Measurements from ENCODE around the gene NR3C2. TPM values are rescaled to one million over a fixed set of nuclear protein-coding genes. Genes with fewer than 3 reads are reported as not detected.

Gene NR3C2
- polyA plus RNA-seq, 1 donor from 2014 or later, result 0.06 TPM

DNA sequence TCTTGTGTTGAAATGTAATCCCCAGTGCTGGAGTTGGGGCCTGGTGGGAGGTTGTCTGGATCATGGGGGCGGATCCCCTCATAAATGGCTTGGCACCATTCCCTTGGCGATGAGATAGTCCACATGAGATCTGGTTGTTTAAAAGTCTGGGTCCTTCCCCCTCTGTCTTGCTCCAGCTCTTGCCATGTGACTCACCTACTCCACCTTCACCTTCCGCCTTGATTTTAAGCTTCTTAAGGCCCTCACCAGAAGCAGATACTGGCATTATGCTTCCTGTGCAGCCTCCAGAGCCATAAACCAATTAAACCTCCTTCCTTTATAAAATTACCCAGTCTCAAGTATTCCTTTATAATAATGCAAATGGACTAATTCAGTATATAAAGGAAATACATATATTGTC lies 111.5 kb downstream of the NR3C2 start:
- Histone ChIP-seq H3K9me2 (ENCODE audit: insufficient read depth, low read length) (no peaks in the 10 kb centered on the region), H3F3A (ENCODE audit: insufficient read depth, low read length, poor library complexity, severe bottlenecking) (no peaks in the 10 kb centered on the region), H3K36me3 (ENCODE audit: insufficient read depth, low read length) (no peaks in the 10 kb centered on the region), H3K4me2 (ENCODE audit: low read length) (no peak overlapping the region), H3K27me3 (ENCODE audit: insufficient read depth, low read depth, low read length) (no peaks in the 10 kb centered on the region), H2AFZ (ENCODE audit: low read depth, low read length) (no peak overlapping the region), H4K20me1 (ENCODE audit: insufficient read depth) (no peaks in the 10 kb centered on the region), H3K9ac (ENCODE audit: low read length) (no peak overlapping the region), H3K4me3 (ENCODE audit: low read length) (no peak overlapping the region), H3K79me2 (replicated peaks; ENCODE audit: insufficient read depth, low read length) (no peaks in the 10 kb centered on the region), H3K9me3 (ENCODE audit: low read length) (no peaks in the 10 kb centered on the region), H3K27ac (ENCODE audit: low read length) (no peak overlapping the region)
- TF ChIP-seq MXI1 (conservative IDR thresholded peaks at IDR 0.05; ENCODE audit: poor library complexity, severe bottlenecking), result no peak
- TF ChIP-seq EP300 (conservative IDR thresholded peaks at IDR 0.05; ENCODE audit: poor library complexity, severe bottlenecking), result no peak
- no peak for TF ChIP-seq RAD21 (conservative IDR thresholded peaks at IDR 0.05)
- TF ChIP-seq, protein P1, sequence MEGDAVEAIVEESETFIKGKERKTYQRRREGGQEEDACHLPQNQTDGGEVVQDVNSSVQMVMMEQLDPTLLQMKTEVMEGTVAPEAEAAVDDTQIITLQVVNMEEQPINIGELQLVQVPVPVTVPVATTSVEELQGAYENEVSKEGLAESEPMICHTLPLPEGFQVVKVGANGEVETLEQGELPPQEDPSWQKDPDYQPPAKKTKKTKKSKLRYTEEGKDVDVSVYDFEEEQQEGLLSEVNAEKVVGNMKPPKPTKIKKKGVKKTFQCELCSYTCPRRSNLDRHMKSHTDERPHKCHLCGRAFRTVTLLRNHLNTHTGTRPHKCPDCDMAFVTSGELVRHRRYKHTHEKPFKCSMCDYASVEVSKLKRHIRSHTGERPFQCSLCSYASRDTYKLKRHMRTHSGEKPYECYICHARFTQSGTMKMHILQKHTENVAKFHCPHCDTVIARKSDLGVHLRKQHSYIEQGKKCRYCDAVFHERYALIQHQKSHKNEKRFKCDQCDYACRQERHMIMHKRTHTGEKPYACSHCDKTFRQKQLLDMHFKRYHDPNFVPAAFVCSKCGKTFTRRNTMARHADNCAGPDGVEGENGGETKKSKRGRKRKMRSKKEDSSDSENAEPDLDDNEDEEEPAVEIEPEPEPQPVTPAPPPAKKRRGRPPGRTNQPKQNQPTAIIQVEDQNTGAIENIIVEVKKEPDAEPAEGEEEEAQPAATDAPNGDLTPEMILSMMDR (IDR thresholded peaks at IDR 0.05; ENCODE audit: poor library complexity, severe bottlenecking), result no peak
- TF ChIP-seq EZH2 (IDR thresholded peaks at IDR 0.05; ENCODE audit: borderline replicate concordance, insufficient read depth, low read length, poor library complexity, severe bottlenecking), result no peak
- no peak for TF ChIP-seq TAF1 (IDR thresholded peaks at IDR 0.05; ENCODE audit: low read depth)
- TF ChIP-seq, protein P2, sequence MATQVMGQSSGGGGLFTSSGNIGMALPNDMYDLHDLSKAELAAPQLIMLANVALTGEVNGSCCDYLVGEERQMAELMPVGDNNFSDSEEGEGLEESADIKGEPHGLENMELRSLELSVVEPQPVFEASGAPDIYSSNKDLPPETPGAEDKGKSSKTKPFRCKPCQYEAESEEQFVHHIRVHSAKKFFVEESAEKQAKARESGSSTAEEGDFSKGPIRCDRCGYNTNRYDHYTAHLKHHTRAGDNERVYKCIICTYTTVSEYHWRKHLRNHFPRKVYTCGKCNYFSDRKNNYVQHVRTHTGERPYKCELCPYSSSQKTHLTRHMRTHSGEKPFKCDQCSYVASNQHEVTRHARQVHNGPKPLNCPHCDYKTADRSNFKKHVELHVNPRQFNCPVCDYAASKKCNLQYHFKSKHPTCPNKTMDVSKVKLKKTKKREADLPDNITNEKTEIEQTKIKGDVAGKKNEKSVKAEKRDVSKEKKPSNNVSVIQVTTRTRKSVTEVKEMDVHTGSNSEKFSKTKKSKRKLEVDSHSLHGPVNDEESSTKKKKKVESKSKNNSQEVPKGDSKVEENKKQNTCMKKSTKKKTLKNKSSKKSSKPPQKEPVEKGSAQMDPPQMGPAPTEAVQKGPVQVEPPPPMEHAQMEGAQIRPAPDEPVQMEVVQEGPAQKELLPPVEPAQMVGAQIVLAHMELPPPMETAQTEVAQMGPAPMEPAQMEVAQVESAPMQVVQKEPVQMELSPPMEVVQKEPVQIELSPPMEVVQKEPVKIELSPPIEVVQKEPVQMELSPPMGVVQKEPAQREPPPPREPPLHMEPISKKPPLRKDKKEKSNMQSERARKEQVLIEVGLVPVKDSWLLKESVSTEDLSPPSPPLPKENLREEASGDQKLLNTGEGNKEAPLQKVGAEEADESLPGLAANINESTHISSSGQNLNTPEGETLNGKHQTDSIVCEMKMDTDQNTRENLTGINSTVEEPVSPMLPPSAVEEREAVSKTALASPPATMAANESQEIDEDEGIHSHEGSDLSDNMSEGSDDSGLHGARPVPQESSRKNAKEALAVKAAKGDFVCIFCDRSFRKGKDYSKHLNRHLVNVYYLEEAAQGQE (IDR thresholded peaks at IDR 0.05; ENCODE audit: borderline replicate concordance), result no peak
- no peak for TF ChIP-seq SMC3 (conservative IDR thresholded peaks at IDR 0.05; ENCODE audit: poor library complexity)
- no peak for TF ChIP-seq POLR2AphosphoS5 (IDR thresholded peaks at IDR 0.05)

DNA sequence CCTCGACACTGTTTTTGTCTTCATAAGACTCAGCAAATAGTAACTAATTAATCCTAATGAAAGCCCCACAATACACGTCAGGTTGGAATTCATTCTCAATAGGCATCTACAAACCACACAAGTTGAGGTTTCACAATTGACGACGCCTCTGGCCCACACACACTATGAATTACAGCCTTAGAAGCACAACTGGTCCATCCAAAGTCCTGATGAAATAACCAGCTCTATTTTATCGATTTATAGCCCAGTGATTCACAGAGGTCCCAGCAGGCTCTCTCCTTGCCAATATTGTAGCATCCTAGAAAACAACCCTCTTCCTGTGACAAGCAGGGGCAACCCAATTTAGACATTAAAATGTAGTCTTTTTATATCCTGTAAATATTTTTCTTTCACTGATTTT lies 112.1 kb downstream of the NR3C2 start:
- H3F3A ChIP-seq (ENCODE audit: insufficient read depth, low read length, poor library complexity, severe bottlenecking), result no peaks in the 10 kb centered on the region
- no peak overlapping the region for H2AFZ ChIP-seq (ENCODE audit: low read depth, low read length)
- TF ChIP-seq EP300 (conservative IDR thresholded peaks at IDR 0.05; ENCODE audit: poor library complexity, severe bottlenecking), result no peak
- TF ChIP-seq MXI1 (conservative IDR thresholded peaks at IDR 0.05; ENCODE audit: poor library complexity, severe bottlenecking), result no peak
- no peak for TF ChIP-seq RAD21 (conservative IDR thresholded peaks at IDR 0.05)
- TF ChIP-seq, protein P1 (IDR thresholded peaks at IDR 0.05; ENCODE audit: poor library complexity, severe bottlenecking), result no peak
- no peak for TF ChIP-seq EZH2 (IDR thresholded peaks at IDR 0.05; ENCODE audit: borderline replicate concordance, insufficient read depth, low read length, poor library complexity, severe bottlenecking)
- TF ChIP-seq, protein P2 (IDR thresholded peaks at IDR 0.05; ENCODE audit: borderline replicate concordance), result no peak
- TF ChIP-seq SMC3 (conservative IDR thresholded peaks at IDR 0.05; ENCODE audit: poor library complexity), result no peak
- no peak for TF ChIP-seq TAF1 (IDR thresholded peaks at IDR 0.05; ENCODE audit: low read depth)
- TF ChIP-seq POLR2AphosphoS5 (IDR thresholded peaks at IDR 0.05), result no peak
- no peak overlapping the region for H3K27ac ChIP-seq (ENCODE audit: low read length)
- H3K9ac ChIP-seq (ENCODE audit: low read length), result no peak overlapping the region
- no peaks in the 10 kb centered on the region for H3K9me2 ChIP-seq (ENCODE audit: insufficient read depth, low read length)
- no peak overlapping the region for H3K4me2 ChIP-seq (ENCODE audit: low read length)
- no peaks in the 10 kb centered on the region for H3K9me3 ChIP-seq (ENCODE audit: low read length)
- H4K20me1 ChIP-seq (ENCODE audit: insufficient read depth), result no peaks in the 10 kb centered on the region
- H3K4me3 ChIP-seq (ENCODE audit: low read length), result no peak overlapping the region
- H3K27me3 ChIP-seq (ENCODE audit: insufficient read depth, low read depth, low read length), result no peaks in the 10 kb centered on the region
- H3K36me3 ChIP-seq (ENCODE audit: insufficient read depth, low read length), result no peaks in the 10 kb centered on the region
- no peaks in the 10 kb centered on the region for H3K79me2 ChIP-seq (replicated peaks; ENCODE audit: insufficient read depth, low read length)

Data from neural cell (in vitro differentiated cells).